ENCODE measurements around the gene MAGI2.

The MAGI2 gene

GRCh38 chr7:78164459-78164858 is 1289.0 kb downstream of the MAGI2 start:
- no peak for DNase-seq

GRCh38 chr7:78161781-78162180 is 1291.7 kb downstream of the MAGI2 start:
- no peak for DNase-seq

GRCh38 chr7:78159545-78159944 is 1293.9 kb downstream of the MAGI2 start:
- DNase-seq, result no peak

- no peak for DNase-seq
Observed at GRCh38 chr7:78153285-78153684, 1300.2 kb downstream of the MAGI2 start.

- no peak for DNase-seq
Observed at GRCh38 chr7:78151229-78151628, 1302.2 kb downstream of the MAGI2 start.

GRCh38 chr7:78149787-78150186 is 1303.7 kb downstream of the MAGI2 start:
- no peak for DNase-seq

- DNase-seq, result no peak
Observed at GRCh38 chr7:78148166-78148894, 1305.1 kb downstream of the MAGI2 start.

- DNase-seq, result no peak
Observed at GRCh38 chr7:78146546-78146945, 1306.9 kb downstream of the MAGI2 start.

GRCh38 chr7:78143661-78144060 is 1309.8 kb downstream of the MAGI2 start:
- DNase-seq, result no peak

- DNase-seq, result no peak
Observed at GRCh38 chr7:78141522-78142281, 1311.8 kb downstream of the MAGI2 start.

GRCh38 chr7:78140109-78140508 is 1313.4 kb downstream of the MAGI2 start:
- no peak for DNase-seq

- DNase-seq, result no peak
Observed at GRCh38 chr7:78139335-78139734, 1314.1 kb downstream of the MAGI2 start.

- DNase-seq, result no peak
Observed at GRCh38 chr7:78134774-78135173, 1318.7 kb downstream of the MAGI2 start.

GRCh38 chr7:78134256-78134655 is 1319.2 kb downstream of the MAGI2 start:
- no peak for DNase-seq

- no peak for DNase-seq
Observed at GRCh38 chr7:78130446-78131215, 1322.8 kb downstream of the MAGI2 start.

GRCh38 chr7:78129865-78130264 is 1323.6 kb downstream of the MAGI2 start:
- no peak for DNase-seq

- DNase-seq, result no peak
Observed at GRCh38 chr7:78127009-78127408, 1326.5 kb downstream of the MAGI2 start.

GRCh38 chr7:78125884-78126283 is 1327.6 kb downstream of the MAGI2 start:
- DNase-seq, result no peak

- no peak for DNase-seq
Observed at GRCh38 chr7:78124216-78124615, 1329.3 kb downstream of the MAGI2 start.

GRCh38 chr7:78121888-78122287 is 1331.6 kb downstream of the MAGI2 start:
- no peak for DNase-seq

GRCh38 chr7:78118470-78118869 is 1335.0 kb downstream of the MAGI2 start:
- DNase-seq, result no peak

GRCh38 chr7:78115876-78116275 is 1337.6 kb downstream of the MAGI2 start:
- DNase-seq, result no peak

- no peak for DNase-seq
Observed at GRCh38 chr7:78114993-78115392, 1338.5 kb downstream of the MAGI2 start.

GRCh38 chr7:78112488-78112887 is 1341.0 kb downstream of the MAGI2 start:
- DNase-seq, result no peak

Data from central memory CD4-positive, alpha-beta T cell (primary cell).